ENCODE data around the gene UMOD. TPM values are rescaled to one million over a fixed set of nuclear protein-coding genes. Genes with fewer than 3 reads are reported as not detected.
"Not testable (repeated sequence)": the region's sequence is repeated elsewhere in the genome, so short reads cannot be mapped to it uniquely, and the experiment has no call there.

Gene UMOD
- polyA plus RNA-seq, 4 donors, result 114 to 272 (median 213) TPM

DNA sequence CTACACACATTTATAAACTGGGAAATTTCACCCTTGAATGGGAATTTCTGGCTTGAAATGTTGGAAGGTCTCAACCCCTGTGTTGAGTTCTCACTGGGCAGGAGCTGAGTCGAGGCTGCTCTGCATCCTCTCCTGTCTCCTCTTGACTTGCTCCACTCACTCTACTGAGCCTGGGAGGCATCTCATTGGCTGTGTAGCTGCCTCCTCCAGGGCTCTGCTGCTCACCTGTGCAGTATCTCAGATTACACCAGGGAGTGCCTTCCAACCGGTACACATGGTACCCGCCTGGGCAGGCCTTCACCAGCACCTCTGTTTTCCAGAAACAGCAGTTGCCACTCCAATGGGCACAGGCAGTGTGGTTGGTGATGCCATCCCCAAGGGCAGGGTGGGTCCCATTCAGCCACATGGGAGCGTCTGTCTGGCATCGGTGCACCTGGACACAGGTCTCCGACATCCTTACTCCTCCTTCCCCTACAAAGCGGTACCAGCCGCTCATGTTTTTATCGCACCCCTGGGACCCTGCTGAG, 28.9 kb downstream of the UMOD start:
- DNase-seq (ENCODE audit: low read depth in 4 of 4, low spot score in 2 of 4), result no peak

DNA sequence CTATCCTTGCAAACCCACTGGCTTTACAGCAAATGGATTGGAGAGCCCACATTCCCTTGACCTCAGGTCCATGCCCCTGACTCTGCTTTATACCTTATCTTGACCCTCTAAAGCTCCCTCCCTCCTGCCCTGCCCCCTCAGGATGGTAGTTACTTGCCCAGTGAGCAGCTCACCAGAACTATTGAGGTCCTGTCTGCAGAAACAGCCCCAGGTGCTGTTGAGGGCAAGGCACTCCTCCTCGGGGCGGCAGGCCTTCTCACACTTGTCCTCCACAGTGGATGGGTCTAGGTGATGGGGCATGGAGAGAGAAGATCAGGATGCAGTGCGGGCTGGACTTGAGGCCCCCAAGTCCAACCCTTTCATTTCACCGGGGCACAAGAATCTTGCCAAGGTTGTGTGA, 29.8 kb downstream of the UMOD start:
- DNase-seq (ENCODE audit: low read depth in 4 of 4, low spot score in 2 of 4), result no peak

DNA sequence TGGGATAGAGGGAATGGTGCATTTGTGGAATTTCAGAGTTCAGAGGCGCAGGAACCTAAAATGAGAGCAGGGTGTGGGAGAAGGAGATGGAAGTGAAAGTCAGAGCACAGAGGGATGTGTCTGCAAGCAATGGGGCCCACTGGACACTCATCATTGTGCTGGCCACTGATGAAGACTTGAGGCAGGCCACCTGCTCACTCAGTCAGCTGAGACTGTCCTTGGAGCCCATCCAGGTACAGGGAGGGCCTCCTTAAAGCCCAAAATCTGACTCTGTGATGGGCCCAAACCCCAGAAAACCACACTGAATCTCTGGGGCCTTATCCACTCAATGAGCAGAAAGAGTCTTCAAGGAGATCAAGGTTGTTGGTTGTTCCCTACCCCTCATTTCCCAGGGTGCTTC, 30.8 kb downstream of the UMOD start:
- no peak for DNase-seq (ENCODE audit: low read depth in 4 of 4, low spot score in 2 of 4)

DNA sequence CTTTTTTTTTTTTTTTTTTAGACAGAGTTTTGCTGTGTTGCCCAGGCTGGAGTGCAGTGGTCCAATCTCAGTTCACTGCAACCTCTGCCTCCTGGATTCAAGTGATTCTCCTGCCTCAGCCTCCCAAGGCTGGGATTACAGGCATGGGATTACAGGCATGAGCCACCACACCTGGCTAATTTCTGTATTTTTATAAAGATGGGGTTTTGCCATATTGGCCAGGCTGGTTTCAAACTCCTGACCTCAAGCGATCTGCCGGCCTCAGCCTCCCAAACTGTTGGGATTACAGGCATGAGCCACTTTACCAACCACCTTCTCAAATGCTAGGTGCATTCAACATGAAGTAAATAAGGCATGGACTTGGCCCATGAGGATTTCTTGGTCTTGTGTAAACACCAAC, 31.5 kb downstream of the UMOD start:
- DNase-seq (ENCODE audit: low read depth in 4 of 4, low spot score in 2 of 4), result not testable (repeated sequence)

DNA sequence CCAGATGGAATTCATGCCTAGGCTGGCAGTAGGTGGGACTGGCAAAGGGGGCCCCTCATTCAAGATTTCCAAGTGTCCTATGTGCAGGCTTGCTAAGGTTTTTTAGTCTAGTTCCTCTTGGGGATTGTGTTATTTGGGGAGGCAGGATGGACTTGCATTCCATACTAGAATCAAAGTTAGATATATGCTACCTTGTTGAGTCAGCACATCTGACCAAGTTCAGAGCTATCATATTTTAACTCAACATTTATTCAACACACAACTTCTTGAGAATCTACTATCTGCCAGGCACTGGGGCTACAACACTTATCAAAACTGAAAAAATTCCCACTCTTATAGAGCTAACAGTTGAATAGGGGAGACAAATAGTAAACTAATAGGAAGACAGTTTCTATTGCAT, 31.9 kb downstream of the UMOD start:
- no peak for DNase-seq (ENCODE audit: low read depth in 4 of 4, low spot score in 2 of 4)

DNA sequence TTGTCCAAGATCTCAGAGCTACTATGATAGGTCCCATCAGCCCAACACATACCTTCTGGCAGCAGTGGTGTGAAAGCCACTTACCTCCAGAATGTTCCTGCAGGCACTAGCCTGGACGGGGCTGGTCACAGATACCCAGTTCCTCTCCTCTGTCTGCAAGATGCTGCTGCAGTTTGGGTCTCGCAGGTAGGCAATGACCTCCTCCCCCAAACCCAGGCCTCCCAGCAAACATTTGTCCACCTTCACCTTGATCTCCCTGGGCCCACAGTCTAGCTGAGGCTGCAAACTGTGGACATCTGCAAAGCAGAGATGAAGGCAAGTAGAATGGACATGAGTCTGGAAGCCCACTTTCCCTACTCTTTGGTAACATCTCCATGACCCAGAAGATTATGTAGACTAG, 32.3 kb downstream of the UMOD start:
- DNase-seq (ENCODE audit: low read depth in 4 of 4, low spot score in 2 of 4), result no peak

DNA sequence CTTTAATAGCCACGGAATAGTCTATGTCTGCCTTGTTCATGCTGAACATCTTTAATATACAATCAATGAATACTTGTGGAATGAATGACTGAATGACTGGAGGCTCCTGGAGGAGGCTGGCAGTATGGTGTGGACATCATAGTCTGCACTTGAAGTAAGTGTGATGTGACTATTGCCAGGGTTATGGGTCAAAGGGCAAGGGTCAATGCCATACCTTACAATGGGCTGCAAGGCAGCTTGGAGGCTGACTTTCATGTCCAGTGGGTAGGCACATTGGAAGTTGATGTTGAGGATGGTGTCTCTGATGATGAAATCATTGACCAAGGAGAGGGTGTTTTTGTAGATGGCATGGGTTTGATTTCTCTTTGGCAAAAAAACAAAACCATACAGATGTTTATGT, 33.1 kb downstream of the UMOD start:
- no peak for DNase-seq (ENCODE audit: low read depth in 4 of 4, low spot score in 2 of 4)

DNA sequence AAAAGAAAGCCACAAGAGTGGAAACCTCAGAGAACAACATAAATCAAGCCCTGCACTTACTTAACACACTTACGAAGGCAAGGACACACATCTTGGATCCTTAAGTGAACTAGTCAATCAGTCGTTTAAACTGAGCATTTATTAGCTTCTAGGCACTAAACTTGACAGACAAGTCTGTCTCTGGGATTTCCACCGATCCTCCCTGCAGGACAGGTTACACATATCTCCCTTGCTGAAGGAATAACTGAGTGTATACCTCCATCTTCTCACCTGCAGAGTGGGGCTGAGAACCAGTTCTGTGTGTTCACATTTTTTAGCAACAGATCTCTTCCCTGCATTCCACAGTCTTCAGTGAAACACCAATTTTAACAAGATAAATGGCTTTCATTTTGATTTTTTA, 34.1 kb downstream of the UMOD start:
- no peak for DNase-seq (ENCODE audit: low read depth in 4 of 4, low spot score in 2 of 4)

DNA sequence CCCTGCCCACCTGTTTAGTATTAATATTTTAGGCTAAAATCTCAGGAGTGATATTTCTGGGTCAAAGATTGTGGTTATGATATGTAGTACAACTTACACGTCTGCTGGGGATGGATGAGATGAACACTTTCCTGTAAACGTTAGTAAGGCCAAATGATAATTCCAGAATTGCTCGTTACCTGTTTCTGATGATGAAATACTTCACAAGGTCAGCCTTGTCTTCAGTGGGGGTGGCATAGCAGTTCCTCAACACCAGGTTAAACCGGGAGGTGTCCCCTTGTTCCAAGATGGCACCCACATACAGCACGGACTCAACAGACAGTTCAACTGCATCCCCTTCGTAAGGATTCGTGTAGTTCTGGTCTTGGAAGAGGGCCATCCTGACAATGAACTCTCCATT, 34.5 kb downstream of the UMOD start:
- DNase-seq (ENCODE audit: low read depth in 4 of 4, low spot score in 2 of 4), result no peak

DNA sequence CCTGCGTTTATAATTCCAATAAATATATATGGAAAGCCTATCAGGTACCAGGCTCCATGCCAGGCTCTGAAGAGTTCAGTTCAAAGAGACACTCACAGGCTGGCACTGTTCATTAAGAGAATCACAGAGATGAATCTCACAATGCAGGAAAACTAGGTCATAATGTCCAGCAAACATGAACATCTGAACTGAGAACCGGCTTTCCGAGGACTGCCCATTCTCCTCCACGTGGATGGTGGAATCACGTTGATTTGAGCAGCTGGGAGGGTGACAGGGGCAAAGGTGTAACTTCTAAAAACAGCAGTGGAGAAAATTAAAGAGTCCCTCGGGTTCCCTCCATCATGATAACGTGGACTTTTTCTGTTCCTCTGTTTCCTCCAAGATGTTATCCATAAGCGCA, 35.4 kb downstream of the UMOD start:
- no peak for DNase-seq (ENCODE audit: low read depth in 4 of 4, low spot score in 2 of 4)

DNA sequence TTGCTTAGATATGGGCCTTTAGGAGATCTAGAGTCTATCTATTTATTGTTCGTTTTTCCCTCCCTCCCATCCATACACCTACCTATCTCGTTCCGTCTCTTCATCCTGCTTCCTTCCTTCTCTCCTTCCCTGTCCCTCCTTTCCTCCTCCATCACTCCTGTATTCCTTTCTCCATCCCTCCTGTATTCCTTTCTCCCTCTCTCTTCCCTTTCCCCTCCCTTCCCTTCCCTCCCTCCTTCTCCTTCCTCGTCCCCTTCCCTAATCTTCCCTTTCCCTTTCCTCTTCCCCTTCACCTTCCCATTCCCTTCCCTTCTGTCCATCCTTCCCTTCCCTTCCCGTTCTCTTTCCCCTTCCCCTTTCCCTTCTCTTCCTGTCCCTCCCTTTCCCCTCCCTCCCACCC, 35.8 kb downstream of the UMOD start:
- DNase-seq (ENCODE audit: low read depth in 4 of 4, low spot score in 2 of 4), result no peak

DNA sequence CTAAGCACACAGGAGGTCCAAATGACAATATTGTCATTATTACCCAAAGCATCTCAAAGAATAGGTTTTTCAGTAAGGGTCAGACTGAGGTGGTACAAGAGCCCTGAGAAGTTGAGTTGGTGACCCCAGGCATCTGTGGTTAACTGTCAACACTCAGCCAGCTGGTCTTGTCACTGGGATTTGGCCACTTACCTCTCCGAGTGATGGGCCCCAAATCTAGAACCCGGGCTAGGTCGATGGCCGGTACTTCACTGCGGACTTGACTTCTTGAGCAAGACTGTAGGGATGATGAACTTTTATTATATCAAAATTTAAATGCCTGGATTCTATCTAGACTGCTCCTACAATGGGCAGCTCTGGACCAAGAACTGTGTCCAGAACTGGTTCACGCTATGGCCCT, 36.8 kb downstream of the UMOD start:
- no peak for DNase-seq (ENCODE audit: low read depth in 4 of 4, low spot score in 2 of 4)

DNA sequence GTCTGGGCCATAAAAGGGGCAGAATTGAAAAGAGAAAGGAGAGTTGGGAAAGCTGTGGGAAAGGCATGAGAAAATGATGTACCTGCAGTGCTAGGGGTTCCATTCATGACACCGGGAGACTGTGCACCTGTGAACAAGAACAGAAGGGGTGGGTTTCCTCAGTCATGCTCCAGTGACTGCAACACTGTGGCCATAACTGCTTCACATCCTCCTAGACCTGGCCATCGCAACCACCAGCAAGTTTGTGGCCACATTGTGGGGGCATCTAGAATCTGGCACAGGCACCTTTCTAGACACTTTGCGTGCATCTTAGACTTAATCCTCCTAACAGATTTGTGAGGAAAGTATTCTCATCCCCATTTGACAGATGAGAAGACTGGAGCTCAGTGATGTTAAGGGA, 37.9 kb downstream of the UMOD start:
- no peak for DNase-seq (ENCODE audit: low read depth in 4 of 4, low spot score in 2 of 4)

DNA sequence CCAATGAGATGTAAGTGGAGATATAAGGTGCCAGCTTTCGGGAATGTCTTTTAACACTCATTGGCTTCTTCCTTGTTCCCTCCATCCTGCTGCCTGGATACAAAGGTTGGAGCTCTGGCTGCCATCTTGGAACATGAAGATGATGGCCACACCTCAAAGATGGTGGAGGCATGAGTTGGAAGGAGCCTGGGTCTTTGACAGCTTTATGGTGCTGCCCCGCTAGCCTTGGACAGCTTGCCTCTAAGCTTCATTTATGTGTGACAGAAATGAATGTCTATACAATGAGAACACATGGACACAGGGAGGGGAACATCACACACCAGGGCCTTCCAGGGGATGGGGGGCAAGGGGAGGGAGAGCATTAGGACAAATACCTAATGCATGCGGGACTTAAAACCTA, 38.8 kb downstream of the UMOD start:
- no peak for DNase-seq (ENCODE audit: low read depth in 4 of 4, low spot score in 2 of 4)

DNA sequence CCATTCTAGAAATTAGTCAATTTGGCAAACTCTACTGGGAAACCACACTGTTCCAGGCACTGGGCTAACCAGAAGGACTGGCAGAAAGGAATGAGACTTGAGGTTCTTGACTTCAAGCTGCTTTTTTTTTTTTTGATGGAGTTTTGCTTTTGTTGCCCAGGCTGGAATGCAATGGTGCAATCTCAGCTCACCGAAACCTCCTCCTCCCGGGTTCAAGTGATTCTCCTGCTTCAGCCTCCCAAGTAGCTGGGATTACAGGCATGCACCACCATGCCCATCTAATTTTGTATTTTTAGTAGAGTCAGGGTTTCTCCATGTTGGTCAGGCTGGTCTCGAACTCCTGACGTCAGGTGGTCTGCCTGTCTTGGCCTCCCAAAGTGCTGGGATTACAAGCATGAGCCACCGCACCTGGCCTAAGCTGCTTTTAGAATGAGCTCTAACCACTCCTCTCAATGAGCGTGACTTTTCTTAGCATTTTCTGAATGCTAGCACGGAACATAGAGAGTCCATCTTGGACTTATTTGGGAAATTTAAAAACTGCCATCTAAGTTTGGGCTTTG, 39.9 kb downstream of the UMOD start:
- not testable (repeated sequence) for DNase-seq (ENCODE audit: low read depth in 4 of 4, low spot score in 2 of 4)

DNA sequence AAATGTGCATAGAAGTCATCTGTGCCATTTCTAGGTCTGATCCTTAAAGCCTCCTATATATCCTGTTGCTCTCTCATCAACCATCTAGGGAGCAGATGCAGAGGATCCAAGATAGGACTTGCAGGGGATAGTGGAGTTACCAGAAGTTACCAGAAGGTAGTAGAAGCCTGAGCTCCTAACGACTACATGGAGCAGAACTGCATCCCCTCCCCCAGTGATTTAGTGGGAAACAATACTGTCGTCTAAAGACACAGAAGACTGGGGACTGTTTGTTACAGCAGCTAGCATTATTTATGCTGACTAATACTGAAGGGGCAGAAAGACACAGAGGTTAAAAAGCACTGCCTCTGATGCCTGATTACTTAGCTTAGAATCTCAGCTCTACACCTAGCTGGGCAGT, 41.0 kb downstream of the UMOD start:
- DNase-seq (ENCODE audit: low read depth in 4 of 4, low spot score in 2 of 4), result no peak

DNA sequence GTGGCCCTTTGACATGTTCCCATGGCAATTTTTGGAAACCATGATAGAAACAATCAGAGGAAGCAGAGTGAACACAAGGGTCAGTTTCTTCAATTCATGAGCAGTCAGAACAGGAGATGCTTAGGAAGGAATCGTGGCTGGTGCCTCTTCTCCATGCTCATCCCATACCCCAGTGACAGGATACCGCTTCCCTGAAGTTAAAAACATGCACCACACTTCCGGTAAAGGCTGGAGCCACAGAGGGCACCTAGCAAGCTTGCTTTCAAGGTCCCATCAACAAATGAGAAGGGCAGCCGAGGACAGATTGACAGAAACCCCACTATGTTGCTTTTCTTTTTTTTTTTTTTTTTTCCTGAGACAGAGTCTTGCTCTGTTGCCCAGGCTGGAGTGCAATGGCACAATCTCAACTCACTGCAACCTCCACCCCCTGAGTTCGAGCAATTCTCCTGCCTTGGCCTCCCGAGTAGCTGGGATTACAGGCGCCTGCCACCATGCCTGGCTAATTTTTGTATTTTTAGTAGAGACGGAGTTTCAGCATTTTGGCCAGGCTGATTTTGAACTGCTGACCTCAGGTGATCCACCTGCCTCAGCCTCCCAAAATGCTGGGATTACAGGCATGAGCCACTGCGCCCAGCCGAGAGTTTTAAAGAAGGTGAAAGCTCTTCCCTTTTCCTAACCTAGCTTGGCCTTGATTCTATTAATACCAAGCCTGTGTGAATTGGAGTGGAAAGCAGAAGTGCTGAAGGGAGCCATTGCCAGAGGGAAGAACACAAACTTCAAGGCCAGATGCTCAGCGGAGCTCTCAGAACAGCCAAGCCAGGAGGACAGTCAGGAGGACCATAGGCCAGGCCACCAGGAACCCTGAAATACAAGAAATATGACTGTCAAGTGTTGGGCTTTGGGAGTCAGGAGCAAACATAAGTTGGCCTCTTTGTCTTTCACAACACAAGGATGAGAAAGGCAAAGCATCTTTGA, 41.8 kb downstream of the UMOD start:
- DNase-seq (ENCODE audit: low read depth in 4 of 4, low spot score in 2 of 4), result no peak

DNA sequence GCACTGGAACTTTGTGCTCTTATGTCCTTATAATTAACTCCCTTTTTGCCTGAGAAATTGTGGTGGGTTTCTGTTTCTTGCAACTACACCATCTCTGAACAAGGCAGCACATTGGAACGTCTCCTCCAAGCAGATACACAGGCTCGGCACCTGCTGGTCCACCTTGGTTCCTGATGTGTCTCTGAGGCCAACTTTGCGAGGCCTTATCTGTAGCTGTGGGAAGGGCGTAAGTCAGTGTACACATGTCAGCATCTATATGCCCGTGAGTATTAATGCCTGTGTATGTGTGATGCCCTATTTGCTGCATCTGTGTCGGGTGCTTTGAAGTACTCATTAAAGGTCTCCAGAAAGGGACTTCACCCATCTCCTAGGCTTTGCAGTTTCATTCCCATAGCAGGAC, 42.7 kb downstream of the UMOD start:
- DNase-seq (ENCODE audit: low read depth in 4 of 4, low spot score in 2 of 4), result no peak

DNA sequence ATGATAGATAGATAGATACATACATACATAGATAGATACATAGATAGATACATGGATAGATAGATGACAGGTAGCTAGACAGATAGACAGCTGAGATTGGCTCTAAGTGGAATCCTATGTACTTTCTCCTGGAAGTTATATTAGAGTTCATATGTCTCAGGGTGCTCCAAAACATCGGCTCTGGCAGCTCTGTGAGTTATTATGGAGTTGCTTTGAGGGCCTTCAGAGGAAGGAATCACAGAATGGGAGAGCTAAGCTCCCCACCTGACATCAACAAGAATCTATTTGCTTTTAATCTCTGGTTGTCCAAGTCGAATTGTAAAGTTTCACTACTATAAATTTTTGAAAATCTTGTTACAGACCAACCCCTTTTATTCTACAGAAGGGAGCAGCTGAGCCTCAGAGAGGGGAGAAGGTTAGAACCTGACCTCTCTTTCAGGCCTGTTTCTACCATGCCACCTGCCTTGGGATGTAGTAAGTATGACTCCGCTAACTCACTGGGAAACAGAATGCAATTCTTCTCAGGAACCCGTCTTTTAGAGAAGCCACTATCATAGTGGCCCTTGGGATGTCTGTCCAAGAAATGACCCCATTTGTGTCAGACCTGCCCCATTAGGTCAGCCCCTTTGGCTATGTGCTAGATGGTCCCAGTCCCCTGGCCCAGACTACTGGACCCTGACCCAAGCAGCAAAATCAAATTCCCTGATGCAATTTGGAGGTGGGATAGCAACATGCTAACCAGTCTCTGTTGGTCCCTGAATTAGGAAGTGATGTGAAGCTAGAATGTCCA, 43.5 kb downstream of the UMOD start:
- DNase-seq (ENCODE audit: low read depth in 4 of 4, low spot score in 2 of 4), result no peak

DNA sequence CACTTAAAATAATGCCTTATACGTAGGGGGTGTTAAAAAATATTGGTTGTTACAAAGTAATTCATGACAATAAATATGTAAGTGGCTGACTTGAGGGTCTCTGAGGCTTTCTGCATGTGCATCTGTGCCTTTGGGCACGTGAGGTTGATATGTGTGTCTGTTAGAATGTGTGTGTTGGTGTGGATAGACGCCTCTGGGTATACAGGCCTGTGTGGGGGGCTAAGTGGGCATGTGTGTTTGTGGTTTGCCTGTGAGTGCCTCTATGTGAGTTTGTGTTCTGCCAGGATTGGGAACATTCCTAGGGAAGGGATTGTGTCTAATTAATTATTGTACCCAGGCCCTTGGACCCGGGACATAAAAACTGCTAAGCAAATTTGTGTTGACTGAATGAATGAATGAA, 44.2 kb downstream of the UMOD start:
- no peak for DNase-seq (ENCODE audit: low read depth in 4 of 4, low spot score in 2 of 4)

DNA sequence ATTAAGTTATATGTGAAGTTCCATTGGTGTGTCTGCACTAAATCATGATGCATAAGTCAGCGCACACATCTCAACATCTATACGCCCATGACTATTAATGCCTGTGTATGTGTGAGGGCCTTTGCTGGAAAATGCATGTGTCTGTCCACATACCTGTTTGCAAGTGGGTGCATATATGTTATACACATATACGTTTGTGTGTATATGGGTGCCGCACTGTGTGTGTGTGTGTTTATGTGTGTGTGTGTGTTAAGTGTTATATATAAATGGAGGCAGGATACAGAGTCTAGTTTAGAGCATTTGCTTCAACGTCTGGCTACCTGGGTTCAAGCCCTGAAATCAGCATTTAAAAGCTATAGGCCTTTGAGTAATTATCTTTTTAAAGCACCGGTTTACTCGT, 44.7 kb downstream of the UMOD start:
- no peak for DNase-seq (ENCODE audit: low read depth in 4 of 4, low spot score in 2 of 4)

All from left renal cortex interstitium (tissue), 4 donors.